ENCODE data around the gene NDUFA9. TPM values are rescaled to one million over a fixed set of nuclear protein-coding genes. Genes with fewer than 3 reads are reported as not detected.

The NDUFA9 gene
- total RNA-seq, 1 donor from 2014 or later, result 125 TPM

- H3K36me3 Mint-ChIP-seq (ENCODE audit: low read depth), result no peaks in the 10 kb centered on the region
- intact Hi-C loops (cut with micrococcal nuclease), result no loop called here
- ChIA-PET CTCF (no interaction called here), POLR2A (no interaction called here)
- no peak overlapping the region for H3K4me3 Mint-ChIP-seq
- no peaks in the 10 kb centered on the region for H3K27me3 Mint-ChIP-seq
- H3K4me1 Mint-ChIP-seq, result no peaks in the 10 kb centered on the region
- H3K9me3 Mint-ChIP-seq, result no peaks in the 10 kb centered on the region
- no peak for TF ChIP-seq CTCF (IDR thresholded peaks at IDR 0.05)
- no peak overlapping the region for H3K27ac Mint-ChIP-seq
- no peak for DNase-seq
- ATAC-seq (ENCODE audit: low read depth), result no peak
Observed at GRCh38 chr12:4626543-4626942, 22.4 kb upstream of the NDUFA9 start.

GRCh38 chr12:4628406-4628805 is 20.5 kb upstream of the NDUFA9 start:
- ChIA-PET POLR2A (no interaction called here), CTCF (no interaction called here)
- no peak overlapping the region for H3K4me3 Mint-ChIP-seq
- DNase-seq (no peak), ATAC-seq (ENCODE audit: low read depth) (no peak)
- TF ChIP-seq CTCF (IDR thresholded peaks at IDR 0.05), result no peak
- H3K9me3 Mint-ChIP-seq, result no peaks in the 10 kb centered on the region
- H3K36me3 Mint-ChIP-seq (ENCODE audit: low read depth), result no peaks in the 10 kb centered on the region
- no peaks in the 10 kb centered on the region for H3K27me3 Mint-ChIP-seq
- intact Hi-C loops (cut with micrococcal nuclease), result no loop called here
- H3K4me1 Mint-ChIP-seq, result no peaks in the 10 kb centered on the region
- no peak overlapping the region for H3K27ac Mint-ChIP-seq

GRCh38 chr12:4630262-4630661 is 18.7 kb upstream of the NDUFA9 start:
- no peak overlapping the region for H3K27ac Mint-ChIP-seq
- ChIA-PET CTCF (no interaction called here), POLR2A (no interaction called here)
- TF ChIP-seq CTCF (IDR thresholded peaks at IDR 0.05), result no peak
- H3K27me3 Mint-ChIP-seq, result no peaks in the 10 kb centered on the region
- H3K9me3 Mint-ChIP-seq, result no peaks in the 10 kb centered on the region
- DNase-seq (no peak), ATAC-seq (ENCODE audit: low read depth) (no peak)
- intact Hi-C loops (cut with micrococcal nuclease), result no loop called here
- no peak overlapping the region for H3K4me3 Mint-ChIP-seq
- no peaks in the 10 kb centered on the region for H3K4me1 Mint-ChIP-seq
- H3K36me3 Mint-ChIP-seq (ENCODE audit: low read depth), result no peaks in the 10 kb centered on the region

GRCh38 chr12:4643747-4644146 is 5.2 kb upstream of the NDUFA9 start:
- intact Hi-C loops (cut with micrococcal nuclease), result no loop called here
- Mint-ChIP-seq H3K27me3 (no peaks in the 10 kb centered on the region), H3K4me1 (peaks cover 24% of the 10 kb centered on the region), H3K4me3 (no peak overlapping the region), H3K27ac (no peak overlapping the region), H3K36me3 (ENCODE audit: low read depth) (peaks cover 6% of the 10 kb centered on the region), H3K9me3 (no peaks in the 10 kb centered on the region)
- ATAC-seq (ENCODE audit: low read depth) (peak; percentile 27), DNase-seq (no peak)
- ChIA-PET POLR2A (no interaction called here), CTCF (no interaction called here)
- TF ChIP-seq CTCF (IDR thresholded peaks at IDR 0.05), result no peak

GRCh38 chr12:4645023-4645422 is 3.9 kb upstream of the NDUFA9 start:
- Mint-ChIP-seq H3K9me3 (no peaks in the 10 kb centered on the region), H3K4me1 (peaks cover 36% of the 10 kb centered on the region), H3K4me3 (no peak overlapping the region), H3K36me3 (ENCODE audit: low read depth) (peaks cover 15% of the 10 kb centered on the region), H3K27me3 (no peaks in the 10 kb centered on the region), H3K27ac (no peak overlapping the region)
- intact Hi-C loops (cut with micrococcal nuclease), result loop anchor here (5.0 kb wide), 1 partner anchor 182 kb away; no protein-coding TSS in a partner anchor
- no peak for ATAC-seq (ENCODE audit: low read depth)
- no peak for TF ChIP-seq CTCF (IDR thresholded peaks at IDR 0.05)
- DNase-seq, result no peak
- ChIA-PET POLR2A (no interaction called here), CTCF (no interaction called here)
